ENCODE measurements around the gene PPP4R1.

Gene PPP4R1

GRCh38 chr18:9627642-9628041, 13.3 kb upstream of the PPP4R1 start:
- no peak for TF ChIP-seq ZFX (IDR thresholded peaks at IDR 0.05; ENCODE audit: borderline replicate concordance)
- TF ChIP-seq CTCF (IDR thresholded peaks at IDR 0.05): no peak
- no peak overlapping the region for H3K27ac ChIP-seq

- no peak for TF ChIP-seq ZFX (IDR thresholded peaks at IDR 0.05; ENCODE audit: borderline replicate concordance)
- no peak for TF ChIP-seq CTCF (IDR thresholded peaks at IDR 0.05)
- H3K27ac ChIP-seq: no peak overlapping the region
Observed at GRCh38 chr18:9619990-9620389, 5.6 kb upstream of the PPP4R1 start.

- H3K27ac ChIP-seq: no peak overlapping the region
- TF ChIP-seq ZFX (IDR thresholded peaks at IDR 0.05; ENCODE audit: borderline replicate concordance) (no peak), CTCF (IDR thresholded peaks at IDR 0.05) (no peak)
Observed at GRCh38 chr18:9619545-9619944, 5.2 kb upstream of the PPP4R1 start.

- TF ChIP-seq ZFX (IDR thresholded peaks at IDR 0.05; ENCODE audit: borderline replicate concordance) (no peak), CTCF (IDR thresholded peaks at IDR 0.05) (no peak)
- no peak overlapping the region for H3K27ac ChIP-seq
Observed at GRCh38 chr18:9619056-9619455, 4.7 kb upstream of the PPP4R1 start.

GRCh38 chr18:9617006-9617542, 2.7 kb upstream of the PPP4R1 start:
- no peak overlapping the region for H3K27ac ChIP-seq
- TF ChIP-seq CTCF (IDR thresholded peaks at IDR 0.05) (no peak), ZFX (IDR thresholded peaks at IDR 0.05; ENCODE audit: borderline replicate concordance) (no peak)

- H3K27ac ChIP-seq: no peak overlapping the region
- TF ChIP-seq ZFX (IDR thresholded peaks at IDR 0.05; ENCODE audit: borderline replicate concordance): no peak
- no peak for TF ChIP-seq CTCF (IDR thresholded peaks at IDR 0.05)
Observed at GRCh38 chr18:9616049-9616448, 1.7 kb upstream of the PPP4R1 start.

- H3K27ac ChIP-seq: peak overlapping the region; percentile 64
- no peak for TF ChIP-seq ZFX (IDR thresholded peaks at IDR 0.05; ENCODE audit: borderline replicate concordance)
- TF ChIP-seq CTCF (IDR thresholded peaks at IDR 0.05): no peak
Observed at GRCh38 chr18:9615280-9615797, 980 bp upstream of the PPP4R1 start.
